NCI-H526 treated with DMSO at 0.1 percent for 48 hours (cell line): ENCODE data around the gene PICALM.

Experiments
- DNase-seq: peaks from one replicate; lab custom pipeline; 2025; lab: John Stamatoyannopoulos, UW

The PICALM gene

DNA sequence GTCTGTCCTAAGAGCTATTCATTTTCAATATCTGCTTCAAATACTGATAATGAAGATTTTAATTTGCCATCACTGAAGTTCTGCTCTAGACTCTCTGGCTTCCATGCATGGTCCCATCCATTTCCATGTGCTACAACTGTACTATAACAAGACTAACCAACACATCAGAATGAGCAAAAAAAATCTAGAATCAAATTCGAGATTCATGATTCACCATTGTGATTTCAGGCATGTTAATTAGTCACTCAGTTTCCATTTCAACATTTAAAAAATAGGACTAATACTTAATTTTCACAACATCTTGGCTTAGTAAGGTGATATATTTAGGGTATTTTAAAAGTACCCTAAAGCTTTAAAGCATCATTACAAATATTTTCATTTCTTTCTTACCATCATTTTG, 22.8 kb downstream of the PICALM start:
- DNase-seq = no peak

DNA sequence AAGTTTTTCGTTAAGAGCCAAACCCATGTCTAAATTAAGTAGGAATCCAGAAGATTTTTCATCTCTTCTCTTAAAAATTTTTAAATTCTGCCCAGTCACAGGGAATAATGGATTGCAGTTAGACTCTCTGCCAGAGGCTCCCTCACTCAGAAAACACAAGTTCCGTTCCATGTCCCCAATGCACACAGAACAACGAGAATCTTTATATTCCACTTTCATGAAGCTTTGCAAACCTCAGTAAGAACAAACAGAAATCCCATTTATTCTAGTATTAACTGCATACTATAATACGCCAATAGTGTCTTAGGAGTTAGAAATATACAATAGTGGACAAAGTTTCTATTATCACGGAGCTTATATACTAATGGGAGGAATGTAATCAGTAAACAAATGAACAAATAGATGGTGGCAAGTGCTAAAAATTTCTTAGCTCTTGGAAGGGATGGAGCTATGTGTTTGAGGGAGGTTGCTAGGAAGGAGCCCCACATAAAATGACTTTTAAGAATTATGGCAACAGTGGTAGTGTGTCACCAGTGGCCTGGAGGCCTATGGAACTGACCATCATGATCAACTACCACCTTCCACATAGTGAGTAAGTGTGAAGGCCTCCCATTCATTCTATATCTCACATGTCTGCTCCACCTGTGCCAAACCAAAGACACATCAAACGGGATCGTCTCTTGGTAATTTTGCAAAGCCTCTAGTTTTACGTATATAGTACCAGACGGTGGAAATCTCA, 24.9 kb downstream of the PICALM start:
- no peak for DNase-seq

DNA sequence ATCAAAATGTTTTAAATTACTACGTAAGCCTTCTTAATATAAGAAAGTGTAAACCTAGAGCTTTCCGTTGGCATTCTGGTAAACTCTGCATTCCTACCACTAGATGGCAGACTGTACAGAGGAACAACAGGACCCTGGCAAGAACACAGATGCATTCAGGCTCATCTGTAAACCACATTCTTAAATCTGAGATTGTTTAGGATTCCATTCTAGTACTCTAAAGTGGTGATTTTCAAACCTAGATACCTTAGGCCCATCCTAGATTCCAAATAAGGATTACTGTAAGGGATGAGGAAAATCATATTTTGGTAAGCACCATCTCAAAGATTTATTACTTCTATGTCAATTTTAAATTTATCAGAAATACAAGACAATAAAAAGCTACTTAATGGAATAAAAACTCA, 26.9 kb downstream of the PICALM start:
- DNase-seq = peak; percentile 80

DNA sequence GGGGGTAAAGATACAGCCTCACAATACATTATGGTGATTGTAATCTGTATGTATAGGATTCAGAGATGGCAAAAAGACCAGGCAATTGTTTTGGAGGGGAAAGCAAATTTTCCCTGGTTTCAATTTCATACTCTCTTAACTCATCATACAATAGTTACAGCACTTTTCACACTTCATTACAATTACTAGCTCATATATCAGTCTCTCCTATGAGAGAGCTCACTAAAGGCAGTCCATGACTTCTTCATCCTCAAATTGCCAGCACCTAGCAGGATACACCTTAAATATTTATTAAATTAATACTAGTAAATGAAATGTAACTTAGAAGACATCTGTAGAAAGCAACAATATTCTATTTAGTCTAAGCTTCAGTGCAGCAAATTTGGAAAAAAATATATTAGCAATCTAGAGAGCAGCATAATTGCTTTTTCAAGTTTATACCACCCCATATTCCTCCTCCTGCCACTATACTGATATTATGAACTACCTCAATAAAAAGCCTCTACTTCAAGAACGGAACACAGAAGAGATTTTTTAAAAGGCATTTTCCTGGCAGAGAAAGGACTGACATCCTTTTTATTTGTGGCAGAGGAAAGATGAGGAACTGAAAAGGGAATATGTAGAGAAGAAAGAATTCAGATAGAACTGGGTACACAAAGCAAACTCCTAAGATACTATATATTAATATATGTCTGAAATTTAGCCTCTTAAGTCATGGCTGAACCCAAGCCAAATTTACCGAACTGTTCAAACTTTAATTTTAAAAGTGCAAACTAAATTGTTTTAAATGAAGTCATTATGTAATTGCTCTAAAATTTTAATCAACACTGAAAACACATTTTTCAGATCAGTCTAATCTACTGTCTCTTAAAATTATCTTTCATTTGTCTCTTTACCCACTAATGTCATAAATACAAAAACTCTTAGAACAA, 27.7 kb downstream of the PICALM start:
- DNase-seq = no peak

DNA sequence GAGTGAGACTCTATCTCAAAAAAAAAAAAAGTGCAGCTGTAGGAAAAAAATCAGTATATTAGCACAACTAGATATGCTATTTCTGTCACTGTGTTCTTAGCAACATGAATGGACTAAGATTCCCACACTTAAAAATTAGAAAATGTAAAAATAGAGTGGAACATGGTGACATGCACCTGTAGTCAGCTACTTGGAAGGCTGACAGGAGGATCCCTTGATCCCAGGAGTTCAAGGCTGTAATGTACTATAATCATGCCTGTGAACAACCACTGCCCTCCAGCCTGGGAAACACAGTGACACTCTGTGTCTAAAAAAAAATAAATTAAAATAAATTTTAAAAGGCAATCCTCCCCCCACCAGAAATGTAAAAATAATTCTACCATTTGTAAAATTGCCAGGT, 29.8 kb downstream of the PICALM start:
- no peak for DNase-seq

DNA sequence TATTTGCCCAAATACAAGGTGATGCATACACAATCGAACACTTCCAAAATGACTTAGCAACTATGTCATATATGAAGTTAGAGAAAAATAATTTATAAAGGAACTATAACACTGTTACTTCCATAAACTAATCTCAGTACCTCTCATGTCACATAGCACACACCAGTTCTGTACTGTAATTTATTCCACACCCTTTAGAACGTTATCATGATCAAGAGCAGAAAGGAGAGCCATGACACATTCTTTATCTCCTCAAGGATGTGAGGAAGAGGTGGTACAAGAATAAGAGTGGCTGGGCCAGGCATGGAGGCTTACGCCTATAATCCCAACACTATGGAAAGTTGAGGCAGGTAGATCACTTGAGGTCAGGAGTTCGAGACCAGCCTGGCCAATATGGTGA, 31.1 kb downstream of the PICALM start:
- no peak for DNase-seq

DNA sequence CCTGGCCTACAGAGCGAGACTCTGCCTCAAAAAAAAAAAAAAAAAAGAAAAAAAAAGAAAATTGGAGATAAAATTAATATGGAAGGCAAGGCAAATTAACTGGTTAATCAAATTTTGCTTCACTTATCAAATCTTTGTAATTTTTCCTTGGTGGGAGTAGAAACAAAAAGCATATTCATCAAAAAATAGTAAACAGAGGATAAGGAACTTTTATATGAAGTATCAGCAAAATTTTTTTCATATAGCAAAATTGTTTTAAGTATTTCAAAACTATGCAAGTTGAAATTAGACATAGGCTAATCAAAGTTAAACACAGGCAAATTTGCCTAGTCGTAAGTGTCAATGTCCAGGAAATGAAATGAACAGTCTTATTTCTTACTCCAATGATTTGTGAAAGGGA, 33.0 kb downstream of the PICALM start:
- no peak for DNase-seq

DNA sequence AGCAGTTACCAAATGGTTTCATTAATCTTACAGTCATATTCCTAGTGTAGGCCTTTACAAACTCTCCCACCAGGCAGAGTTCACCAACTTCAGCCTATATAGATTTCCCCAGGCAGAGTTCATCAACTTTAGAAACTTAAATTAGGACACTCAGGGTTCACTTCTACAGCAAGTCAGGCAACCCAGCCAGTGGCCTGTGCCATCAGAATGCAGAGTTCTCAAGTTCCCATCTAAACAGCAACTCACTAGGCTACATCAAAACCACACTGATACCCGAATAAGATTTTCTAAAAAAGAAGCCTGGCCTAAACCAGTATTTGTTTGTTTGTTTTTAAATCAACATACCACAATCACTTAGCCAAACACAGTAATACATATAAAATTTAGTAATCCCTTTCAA, 33.7 kb downstream of the PICALM start:
- no peak for DNase-seq

DNA sequence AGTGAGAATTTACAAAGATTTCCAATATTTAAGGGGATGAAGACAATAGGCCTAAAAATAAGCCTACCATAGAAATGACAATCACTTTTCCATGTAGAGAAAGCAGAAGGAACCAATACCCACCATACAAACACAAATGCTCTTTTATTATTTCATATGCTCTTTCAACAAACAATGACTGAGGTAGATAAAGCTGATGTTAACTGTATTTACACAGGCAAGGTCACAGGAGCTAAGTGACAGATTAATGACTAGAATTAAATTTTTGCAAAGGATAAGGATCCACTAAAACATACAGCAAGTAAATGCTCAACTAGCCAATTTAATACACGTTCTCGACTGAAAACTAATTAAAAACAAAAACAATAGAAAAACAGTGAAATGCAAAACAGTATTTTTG, 34.2 kb downstream of the PICALM start:
- no peak for DNase-seq

DNA sequence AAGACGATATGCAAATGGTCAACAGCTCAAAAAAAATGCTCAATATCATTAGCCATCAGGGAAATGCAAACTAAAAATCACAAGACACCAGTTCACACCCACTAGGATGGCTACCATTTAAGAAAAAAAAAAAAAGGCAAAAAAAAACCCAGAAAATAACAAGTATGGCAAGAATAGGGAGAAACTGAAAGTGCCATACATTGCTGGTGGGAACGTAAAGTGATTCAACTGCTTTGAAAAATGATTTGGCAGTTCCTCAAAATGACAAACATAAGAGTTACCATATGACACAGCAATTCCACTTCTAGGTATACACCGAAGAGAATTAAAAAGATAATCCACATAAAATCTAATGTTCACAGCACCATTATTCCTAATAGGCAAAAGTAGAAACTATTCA, 47.5 kb downstream of the PICALM start:
- no peak for DNase-seq

DNA sequence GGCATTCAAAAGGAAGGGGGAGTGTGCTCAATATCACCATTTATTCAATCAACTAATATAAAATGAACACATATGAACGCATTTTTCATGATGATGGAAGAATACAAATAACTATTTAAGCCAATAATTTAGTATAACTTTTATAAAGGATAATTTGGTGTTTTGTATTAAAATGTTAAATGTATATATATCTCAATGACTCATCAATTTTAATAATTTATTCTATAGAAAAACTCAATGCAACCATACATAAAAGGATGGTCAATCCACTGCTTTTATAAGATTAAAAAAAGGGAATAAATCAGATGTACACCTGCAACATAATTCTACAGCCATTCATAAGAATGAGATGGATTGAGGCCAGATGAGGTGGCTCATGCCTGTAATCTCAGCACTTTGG, 50.6 kb downstream of the PICALM start:
- no peak for DNase-seq

DNA sequence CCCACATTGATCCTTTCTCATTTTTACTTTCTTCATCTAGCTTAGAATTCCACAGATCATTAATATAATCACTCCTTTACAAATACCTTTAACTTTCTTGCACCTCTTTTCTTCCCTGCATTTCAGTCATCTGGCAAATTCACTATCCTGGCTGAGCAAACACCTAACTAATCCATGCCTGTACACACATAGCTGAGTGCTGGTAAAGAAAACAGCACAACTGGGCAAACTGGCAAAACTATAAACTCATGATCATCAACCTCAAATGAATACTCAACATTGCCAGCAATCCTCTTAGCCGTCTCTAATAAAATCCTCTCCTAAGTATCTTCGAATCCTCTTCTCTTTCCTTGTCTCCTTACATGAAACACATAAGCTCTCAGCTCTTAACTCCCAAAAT, 52.4 kb downstream of the PICALM start:
- DNase-seq = no peak

DNA sequence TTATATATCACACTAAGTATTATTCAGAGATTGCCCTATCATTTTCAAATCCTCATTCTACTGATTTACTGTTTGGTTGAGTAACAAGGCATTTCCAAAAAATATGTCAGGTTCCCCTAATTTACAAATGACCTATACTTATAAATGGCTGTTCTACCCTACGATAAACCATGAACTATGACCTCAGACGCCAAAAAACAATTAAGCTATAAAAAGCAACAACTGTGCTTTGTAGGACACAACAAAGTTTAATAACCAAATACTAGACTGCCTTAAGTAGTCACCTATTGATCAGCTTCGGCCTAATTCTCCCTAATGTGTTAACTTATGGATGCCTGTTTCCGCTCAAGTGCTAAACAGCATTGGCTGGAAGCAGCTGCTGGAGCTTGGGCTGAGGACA, 53.2 kb downstream of the PICALM start:
- DNase-seq = no peak

DNA sequence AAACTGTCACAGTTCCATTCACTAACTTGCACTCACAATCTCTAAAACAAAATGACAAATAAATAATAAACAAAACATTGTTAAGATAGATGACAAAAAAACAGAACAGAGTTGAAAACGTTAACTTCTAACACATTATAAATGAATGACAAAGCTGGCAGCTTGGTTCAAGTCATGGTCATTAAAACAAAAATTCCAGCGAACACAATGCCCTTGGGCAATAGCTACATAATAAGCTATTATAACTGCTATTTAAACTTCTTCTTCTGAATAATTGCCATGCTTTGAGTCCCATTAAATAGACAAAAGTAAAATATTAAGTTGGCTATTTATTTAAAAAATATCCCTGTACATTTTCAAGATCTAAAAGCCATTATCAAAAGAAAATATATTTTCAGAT, 54.7 kb downstream of the PICALM start:
- no peak for DNase-seq

DNA sequence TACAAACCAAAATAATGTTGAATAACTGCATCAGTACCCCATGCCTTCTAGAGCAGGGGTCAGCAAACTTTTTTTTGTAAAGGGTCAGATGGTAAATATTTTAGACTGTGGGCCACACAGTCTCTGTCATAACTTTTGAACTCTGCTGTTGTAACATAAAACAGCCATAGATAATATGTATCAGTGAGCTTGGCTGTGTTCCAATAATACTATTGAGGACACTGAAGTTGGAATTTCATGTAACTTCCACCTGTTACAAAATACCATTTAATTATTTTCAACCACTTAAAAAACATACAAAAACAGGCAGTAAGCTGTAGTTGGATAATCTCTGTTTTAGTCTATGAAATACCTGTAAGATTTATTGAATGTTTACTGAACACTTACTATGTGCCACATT, 55.2 kb downstream of the PICALM start:
- no peak for DNase-seq

DNA sequence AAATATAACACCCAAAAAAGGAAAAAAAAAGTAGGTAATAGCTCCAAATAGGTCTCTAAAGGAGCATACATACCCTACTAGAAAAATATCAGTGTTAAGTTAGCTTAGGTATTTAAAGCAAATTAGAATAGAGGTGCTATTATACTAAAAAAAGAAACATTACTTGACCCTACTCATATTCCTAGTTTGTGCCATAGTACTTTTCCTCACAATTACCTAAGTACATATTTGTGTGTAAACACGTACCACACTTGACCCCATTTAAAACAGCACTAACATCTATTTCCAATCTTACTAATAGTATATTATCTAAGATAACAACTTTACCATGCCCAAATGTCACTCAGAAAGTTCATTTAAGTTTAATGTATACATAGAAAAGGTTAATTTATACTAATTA, 57.7 kb downstream of the PICALM start:
- DNase-seq = no peak

DNA sequence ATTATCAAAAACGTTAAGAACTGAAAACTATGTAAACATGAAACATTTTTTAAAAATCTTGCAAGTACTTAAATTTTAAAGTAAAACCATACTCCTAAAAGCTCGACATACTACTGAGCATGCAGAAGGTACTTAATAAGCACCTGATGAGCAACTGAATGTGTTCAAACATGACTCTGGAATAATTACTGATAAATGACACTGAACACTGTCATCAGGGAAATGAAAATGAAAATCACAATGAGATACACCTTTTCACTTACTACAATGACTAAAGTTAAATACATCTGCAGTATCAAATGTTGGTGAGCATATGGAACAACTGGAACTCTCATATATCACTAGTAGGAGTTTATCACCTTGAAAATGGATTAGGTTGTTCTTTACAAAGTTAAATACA, 65.2 kb downstream of the PICALM start:
- DNase-seq = no peak

DNA sequence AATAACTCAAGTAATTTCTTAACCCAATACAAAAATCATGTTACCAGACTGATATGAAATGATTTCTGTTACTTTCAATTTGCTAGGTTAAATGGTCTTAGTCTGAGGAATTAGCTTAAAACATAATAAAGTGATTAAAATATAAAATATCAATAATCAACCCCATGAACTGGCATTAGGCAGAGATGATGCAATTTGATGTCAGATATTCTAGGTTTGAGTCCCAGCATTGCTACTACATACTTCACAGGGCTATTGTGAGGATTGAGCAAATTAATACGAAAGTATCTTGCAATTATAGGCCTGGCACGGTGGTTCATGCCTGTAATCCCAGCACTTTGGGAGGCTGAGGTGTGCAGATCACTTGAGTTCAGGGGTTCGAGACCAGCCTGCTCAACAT, 66.5 kb downstream of the PICALM start:
- no peak for DNase-seq

DNA sequence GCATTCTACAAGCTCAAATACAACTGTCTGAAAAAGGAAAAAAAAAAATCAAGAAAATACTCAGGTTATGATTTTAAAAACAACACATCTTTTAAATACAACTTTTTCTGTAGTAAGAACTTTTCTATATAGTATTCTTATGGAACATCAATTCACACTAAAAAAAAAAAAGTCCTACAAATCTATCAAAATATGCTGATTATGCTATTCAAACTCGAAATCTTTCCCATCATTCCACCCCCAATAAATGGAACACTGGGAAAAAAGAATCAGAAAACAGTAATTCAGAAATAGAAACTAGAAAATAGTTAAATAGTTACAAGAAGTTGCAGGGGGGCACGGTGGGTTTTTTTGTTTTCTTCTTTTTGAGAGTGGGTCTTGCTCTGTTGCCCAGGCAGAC, 77.4 kb downstream of the PICALM start:
- no peak for DNase-seq

DNA sequence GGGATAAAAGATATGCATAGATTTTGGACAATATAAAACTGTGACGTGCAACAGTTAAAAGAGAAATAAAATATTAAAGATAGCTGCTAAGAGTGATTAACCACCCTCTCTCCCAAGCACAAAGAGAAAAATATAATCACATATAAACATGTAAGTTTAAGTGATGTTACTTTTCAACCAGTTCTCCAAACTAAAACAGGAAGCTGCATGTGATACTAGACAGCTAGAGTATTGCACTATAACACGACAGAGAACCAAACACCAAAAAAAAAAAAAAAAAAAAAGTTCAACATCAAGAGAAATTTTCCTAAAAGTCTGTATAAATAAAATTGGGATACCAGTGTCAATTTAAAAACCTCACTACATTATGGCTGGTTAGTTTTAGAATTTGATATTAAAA, 79.1 kb downstream of the PICALM start:
- no peak for DNase-seq

DNA sequence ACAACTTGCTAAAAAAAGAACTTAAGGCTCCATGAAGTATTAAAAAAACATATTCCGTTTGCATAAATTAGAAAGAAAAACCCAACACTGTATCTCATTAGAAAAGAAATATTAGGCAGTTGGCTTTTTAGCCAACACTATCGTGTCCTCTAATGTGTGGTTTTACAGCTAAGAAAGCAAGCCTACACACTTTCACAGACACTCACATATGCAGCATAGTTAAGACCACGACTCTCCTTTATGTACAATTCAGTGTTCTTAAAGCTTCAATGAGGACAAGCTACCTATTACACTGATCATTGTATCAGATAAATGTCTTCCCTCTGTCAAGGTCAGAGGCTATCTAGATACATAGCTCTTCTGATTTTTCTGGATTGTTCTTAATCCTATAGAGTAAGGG, 80.1 kb downstream of the PICALM start:
- no peak for DNase-seq

DNA sequence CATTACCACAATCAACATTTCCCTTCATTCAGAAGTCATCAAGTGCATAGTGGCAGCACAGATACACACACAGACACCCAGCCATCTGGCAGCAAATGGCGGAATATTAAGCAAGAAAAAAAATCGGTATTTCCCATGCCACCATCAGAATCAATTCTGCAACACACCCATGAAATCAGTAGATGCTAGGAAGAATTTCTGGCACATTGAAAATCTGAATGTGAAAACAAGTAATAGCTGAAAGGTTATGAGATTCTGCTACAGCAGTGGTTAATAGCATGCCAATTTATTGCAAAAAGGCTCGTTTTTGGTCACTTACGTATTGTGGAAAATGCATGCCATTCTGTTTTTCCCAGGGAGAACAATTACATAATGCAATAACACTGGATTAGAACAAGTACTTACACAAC, 91.1 kb downstream of the PICALM start:
- no peak for DNase-seq

DNA sequence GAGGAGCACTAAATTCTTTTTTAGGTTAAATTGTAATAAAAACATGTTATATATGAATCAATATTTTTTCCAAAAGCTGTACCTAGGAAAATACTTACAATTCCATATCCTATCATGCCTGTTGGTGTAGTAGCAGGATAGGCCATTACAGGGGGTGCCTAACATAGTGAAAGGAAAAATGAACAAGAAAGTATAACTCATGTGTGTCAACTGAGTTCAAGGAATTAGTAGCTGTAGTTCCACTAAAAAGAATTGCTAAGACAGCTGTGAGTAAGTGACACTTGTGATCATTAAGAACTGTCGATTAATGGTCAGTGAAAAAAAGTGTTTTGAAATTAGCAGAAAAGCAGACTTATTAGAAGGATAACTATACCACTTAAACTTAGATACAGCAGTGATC, 92.4 kb downstream of the PICALM start:
- no peak for DNase-seq

DNA sequence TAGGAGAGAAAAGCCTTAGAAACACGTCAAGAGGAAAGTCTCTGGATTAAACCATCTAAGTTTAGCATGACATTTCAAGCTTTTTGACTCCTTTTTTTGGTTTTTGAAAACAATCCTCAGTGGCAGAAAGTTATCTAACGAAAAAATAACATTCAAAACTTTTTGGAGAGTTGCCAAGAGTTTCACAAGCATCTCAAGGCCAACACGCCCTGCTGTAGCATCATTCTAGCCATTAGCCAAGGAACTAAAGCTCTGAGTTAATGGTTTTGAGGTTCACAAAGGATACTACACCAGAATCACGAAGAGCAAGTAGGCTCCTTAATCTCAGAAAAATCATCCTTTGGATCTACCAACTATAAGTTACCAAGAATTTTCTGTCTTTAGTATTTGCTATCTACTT, 94.8 kb downstream of the PICALM start:
- DNase-seq = no peak
